NCI-H69 (cell line): ENCODE results near the gene SPIRE2.
"Not testable (repeated sequence)": the region's sequence is repeated elsewhere in the genome, so short reads cannot be mapped to it uniquely, and the experiment has no call there.

Source experiments
- DNase-seq: peaks from one replicate; lab custom pipeline; 2025; lab: John Stamatoyannopoulos, UW

The SPIRE2 gene

DNA sequence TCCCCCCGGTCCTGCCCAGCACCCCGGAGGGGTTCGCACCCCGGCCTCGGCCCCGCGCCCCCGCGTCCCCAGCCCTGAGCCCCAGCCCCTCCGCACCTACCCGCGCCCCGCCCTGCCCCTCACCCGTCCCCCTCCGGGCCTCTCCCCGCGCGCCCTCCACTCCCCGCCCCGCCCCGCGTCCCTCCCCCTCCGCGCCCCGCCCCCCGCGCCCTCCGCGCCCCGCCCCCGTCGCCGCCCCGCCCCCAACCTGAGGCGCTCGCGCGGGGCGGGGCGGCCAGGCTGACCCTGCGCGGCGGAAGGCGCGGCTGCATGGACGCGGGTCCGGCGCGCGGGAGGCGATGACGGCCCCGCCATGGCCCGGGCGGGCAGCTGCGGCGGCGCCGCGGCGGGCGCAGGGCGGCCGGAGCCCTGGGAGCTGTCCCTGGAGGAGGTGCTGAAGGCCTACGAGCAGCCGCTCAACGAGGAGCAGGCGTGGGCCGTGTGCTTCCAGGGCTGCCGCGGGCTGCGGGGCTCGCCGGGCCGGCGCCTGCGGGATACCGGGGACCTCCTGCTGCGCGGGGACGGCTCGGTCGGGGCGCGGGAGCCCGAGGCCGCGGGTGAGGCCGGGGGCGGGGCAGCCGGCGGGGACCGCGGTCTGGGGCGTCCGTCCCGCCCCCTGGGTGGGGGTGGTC is at the start of gene SPIRE2:
SPIRE2 (plus strand) TSS at position 277 of the 671 bp plus-strand sequence; CDS start at position 353, 76 bp downstream.
- peak; percentile 74 for DNase-seq

GRCh38 chr16:89779231-89779908 is 48.9 kb upstream of the SPIRE2 start:
- DNase-seq: no peak

- DNase-seq: no peak
Observed at GRCh38 chr16:89779909-89780305, 48.4 kb upstream of the SPIRE2 start.

DNA sequence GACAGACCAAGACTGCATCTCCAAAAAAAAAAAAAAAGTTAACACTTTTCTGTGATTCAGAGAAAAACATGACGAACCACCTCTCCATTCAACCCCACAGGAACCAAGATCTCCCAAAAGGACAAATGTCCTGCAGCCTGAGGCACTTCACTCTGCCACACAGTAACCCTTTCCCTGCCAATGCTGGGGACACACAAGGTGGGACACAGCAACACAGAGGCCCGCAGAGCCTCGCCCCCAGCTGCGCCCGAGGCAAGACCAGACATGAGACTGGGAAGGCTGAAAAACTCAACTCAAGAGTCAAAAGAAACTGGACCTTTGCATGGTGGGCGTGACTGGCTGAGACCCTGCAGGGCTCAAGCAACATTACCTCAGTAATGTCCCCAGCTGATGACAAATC is 45.8 kb upstream of the SPIRE2 start:
- no peak for DNase-seq

DNA sequence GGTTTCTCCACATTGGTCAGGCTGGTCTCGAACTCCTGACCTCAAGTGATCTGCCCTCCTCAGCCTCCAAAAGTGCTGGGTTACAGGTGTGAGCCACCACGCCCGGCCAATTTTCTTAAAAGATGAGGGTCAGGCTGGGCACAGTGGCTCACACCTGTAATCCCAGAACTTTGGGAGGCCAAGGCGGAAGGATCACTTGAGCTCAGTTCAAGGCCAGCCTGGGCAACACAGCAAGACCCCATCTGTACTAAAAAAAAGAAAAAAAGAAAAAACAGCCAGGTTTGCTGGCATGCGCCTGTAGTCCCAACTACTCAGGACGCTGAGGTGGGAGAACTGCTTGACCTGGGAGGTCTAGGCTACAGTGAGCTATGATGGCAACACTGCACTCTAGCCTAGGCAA is 44.3 kb upstream of the SPIRE2 start:
- DNase-seq: not testable (repeated sequence)

- no peak for DNase-seq
Observed at GRCh38 chr16:89784406-89784805, 43.9 kb upstream of the SPIRE2 start.

GRCh38 chr16:89785523-89786155 is 42.6 kb upstream of the SPIRE2 start:
- no peak for DNase-seq

DNA sequence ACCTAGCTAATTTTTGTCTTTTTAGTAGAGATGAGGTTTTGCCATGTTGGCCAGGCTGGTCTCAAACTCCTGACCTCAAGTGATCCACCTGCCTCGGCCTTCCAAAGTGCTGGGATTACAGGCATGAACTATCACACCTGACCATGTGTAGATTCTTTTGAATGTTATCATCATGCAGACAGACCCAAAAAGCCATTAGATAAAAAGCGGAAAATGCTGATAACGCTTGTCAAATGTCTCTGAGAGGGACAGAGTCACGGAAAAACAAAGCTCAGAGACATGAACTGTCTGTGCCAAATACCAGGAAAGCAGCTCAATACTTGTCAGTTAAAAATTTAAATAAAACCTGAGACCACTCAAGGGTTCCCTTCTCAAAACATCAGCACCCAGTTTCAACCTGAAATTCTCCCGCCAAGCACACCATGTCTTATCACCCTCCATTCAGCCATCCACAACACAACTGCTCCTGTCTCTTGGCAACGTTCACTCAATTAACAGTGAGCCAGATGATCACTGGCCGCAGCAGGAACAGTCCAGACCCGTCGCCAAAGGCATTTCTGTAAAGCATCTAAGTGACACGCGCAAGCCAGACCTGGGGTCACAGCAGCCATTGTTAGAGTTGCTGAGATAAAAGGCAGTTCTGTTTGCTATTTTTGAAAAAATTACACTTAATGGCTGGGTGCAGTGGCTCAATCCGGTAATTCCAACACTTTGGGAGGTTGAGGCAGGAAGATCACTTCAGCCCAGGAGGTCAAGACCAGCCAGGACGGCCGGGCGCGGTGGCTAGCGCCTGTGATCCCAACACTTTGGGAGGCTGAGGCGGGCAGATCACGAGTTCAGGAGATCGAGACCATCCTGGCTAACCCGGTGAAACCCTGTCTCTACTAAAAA is 41.6 kb upstream of the SPIRE2 start:
- DNase-seq: no peak

- DNase-seq: no peak
Observed at GRCh38 chr16:89787365-89787805, 40.9 kb upstream of the SPIRE2 start.

DNA sequence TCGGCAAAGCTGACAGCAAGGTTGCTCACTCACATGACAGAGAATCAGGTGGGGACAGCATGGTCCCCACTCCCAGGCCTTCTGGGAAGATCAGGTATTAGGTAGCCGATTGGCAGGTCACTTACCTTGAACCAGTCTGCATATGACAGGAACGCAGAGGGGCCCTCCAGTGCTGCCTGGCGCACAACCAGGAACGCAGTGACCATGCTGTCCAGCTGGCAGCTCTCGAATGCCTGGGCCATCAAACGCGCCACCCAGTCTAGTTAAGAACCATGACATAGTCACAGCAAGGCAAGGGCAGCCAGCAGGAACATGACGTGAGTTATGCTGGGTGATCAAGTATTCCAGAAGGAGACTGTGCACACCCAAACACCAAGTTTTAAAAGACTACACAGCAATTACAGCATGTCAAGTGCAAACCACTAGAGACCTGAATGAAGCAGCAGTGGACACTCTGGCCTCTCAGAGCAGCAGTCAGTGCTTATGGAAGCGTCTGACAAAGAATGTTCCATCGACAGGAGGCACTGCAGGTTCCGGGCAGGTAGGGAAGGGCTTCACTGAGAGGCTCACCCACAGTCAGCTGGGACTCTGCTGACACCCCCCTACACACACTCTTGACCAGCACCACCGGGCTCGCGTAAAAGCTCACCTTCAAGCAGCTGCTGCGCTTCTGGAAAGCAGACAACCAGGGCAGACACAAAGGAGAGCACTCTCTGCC is 36.8 kb upstream of the SPIRE2 start:
- DNase-seq: no peak

GRCh38 chr16:89793092-89793491 is 35.2 kb upstream of the SPIRE2 start:
- DNase-seq: not testable (repeated sequence)

GRCh38 chr16:89793955-89794354 is 34.3 kb upstream of the SPIRE2 start:
- DNase-seq: no peak

DNA sequence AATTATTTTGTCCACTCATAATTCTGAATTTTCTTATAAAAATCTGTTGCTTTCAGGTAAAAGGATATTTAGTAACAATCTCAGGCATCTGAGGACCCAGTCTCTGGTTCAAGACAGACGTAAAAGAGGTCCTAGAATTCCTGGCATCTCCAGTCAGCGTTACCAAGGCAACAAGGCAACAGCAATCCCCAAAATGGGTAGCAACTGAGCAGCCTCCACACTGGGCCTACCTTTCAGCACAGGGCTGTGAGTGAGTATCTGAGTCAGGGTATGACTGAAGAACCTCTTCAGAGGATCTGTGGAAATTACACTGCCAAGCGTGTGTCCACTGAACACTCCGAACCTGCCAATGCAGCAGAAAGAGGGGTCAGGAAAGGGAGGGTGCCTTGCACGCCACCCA is 32.6 kb upstream of the SPIRE2 start:
- no peak for DNase-seq

DNA sequence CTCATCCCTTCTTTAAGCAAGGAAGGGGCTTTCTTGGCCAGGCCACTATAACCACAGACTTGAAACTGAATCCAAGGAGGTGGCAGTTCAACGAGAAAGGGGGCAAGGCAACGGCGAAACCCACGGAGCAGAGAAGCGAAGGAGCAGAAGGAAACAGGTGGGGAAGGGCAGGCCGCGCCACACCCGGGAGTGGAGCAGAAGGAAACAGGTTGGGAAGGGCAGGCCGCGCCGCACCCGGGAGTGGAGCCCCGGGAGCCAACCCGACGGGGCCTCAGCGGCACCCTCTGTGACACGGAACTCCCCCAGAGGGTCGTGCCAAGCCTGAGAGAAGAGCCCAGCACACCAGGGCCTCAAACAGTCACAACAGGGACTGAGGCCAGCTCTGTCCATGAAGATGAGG is 32.2 kb upstream of the SPIRE2 start:
- no peak for DNase-seq

DNA sequence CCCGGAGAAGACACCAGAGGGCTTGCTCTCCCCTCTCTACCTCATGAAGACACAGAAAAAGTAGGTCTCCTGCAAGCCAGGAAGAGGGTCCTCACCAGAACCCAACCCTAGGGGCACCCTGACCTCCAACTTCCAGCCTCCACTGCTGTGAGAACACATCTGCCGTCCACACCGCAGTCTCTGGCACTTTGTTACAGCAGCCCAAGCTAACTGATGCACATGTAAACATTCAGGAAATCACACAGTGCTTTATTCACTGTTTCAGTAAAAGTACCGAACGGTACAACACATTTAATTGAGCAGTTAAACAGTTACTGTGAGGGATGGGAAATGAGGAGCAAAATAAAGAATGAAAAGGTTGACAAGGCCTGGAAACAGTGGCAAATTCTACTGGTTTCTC is 30.1 kb upstream of the SPIRE2 start:
- no peak for DNase-seq

DNA sequence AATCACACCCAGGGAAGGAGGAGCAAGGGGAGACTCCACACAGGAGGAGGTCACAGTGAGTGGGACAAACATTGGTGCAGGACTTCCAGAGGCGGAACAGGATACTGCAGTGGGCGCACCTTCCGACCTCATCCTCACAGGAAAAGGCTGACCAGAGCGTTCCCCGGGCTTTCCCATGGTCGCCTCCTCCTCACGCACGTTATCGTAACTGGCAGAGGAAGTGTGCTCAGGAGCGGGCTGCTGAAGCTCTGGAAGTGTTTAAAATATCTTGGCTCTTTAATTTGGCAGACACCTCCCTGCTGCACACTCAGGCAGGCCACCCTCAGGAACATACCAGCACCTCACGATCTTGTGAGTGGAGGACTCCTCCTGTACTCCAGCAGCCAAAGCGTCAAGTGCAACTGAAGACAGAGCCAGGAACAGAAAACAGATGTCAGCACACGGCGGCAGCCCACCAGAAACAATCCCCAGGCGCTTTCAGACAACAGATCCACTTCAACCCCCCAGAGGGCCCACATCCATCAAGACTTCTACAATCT is 29.4 kb upstream of the SPIRE2 start:
- DNase-seq: no peak

GRCh38 chr16:89801800-89802199 is 26.5 kb upstream of the SPIRE2 start:
- DNase-seq: no peak

DNA sequence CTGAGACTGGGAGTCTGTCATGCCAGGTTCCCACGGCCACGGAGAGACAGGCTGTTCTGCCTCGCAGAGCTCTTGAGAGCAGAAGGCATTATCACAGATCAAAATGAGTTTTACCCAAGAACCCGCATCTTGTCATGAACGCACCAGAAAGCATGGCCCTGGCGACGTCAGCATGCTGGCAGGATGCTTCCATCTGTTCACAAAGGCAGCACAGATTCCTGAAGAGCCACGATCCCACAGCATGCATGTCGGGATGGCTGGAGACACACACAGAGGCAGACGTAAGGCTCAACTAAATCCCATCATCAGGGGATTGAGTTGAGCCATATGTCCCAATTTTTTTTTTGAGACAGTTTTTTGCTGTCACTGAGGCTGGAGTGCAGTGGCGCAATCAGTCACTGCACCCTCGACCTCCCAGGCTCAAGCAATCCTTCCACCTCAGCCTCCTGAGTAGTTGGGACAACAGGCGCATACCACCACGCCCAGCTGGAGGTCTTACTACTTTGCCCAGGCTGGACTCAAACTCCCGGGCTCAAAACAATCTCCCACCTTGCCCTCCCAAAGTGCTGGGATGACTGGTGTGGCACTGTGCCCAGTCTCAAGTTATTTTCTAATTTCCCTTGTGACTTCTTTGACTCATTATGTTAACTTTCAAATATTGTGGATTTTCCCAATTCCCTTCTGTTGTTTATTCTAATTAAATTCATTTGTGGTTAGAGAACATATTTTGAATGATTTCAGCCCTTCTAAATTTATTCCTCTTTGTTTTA is 23.0 kb upstream of the SPIRE2 start:
- DNase-seq: no peak

DNA sequence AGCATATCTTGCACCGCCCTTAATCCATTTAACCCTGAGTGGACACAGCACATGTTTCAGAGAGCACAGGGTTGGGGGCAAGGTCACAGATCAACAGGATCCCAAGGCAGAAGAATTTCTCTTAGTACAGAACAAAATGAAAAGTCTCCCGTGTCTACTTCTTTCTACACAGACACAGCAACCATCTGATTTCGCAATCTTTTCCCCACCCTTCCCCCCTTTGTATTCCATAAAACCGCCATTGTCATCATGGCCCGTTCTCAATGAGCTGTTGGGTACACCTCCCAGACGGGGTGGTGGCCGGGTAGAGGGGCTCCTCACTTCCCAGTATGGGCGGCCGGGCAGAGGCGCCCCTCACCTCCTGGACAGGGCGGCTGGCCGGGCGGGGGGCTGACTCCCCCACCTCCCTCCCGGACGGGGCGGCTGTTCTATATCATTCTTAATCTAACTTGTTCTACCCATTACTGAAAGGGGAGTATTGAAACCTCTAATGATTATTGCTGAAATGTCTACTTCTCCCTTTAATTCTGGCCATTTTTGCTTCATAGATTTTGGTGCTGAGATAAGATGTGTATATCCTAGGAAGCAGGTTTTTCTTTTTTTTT is 21.6 kb upstream of the SPIRE2 start:
- DNase-seq: not testable (repeated sequence)

- DNase-seq: no peak
Observed at GRCh38 chr16:89808475-89808874, 19.8 kb upstream of the SPIRE2 start.
